ENCODE results near the gene CPLX1.
"Not testable (repeated sequence)": the region's sequence is repeated elsewhere in the genome, so short reads cannot be mapped to it uniquely, and the experiment has no call there.

Gene CPLX1

GRCh38 chr4:790466-790820 is 35.5 kb downstream of the CPLX1 start:
- no peak for DNase-seq

GRCh38 chr4:789571-790465 is 36.1 kb downstream of the CPLX1 start:
- no peak for DNase-seq

GRCh38 chr4:788636-789297 is 37.2 kb downstream of the CPLX1 start:
- DNase-seq: no peak

GRCh38 chr4:788006-788635 is 37.8 kb downstream of the CPLX1 start:
- no peak for DNase-seq

GRCh38 chr4:787561-787981 is 38.4 kb downstream of the CPLX1 start:
- no peak for DNase-seq

DNA sequence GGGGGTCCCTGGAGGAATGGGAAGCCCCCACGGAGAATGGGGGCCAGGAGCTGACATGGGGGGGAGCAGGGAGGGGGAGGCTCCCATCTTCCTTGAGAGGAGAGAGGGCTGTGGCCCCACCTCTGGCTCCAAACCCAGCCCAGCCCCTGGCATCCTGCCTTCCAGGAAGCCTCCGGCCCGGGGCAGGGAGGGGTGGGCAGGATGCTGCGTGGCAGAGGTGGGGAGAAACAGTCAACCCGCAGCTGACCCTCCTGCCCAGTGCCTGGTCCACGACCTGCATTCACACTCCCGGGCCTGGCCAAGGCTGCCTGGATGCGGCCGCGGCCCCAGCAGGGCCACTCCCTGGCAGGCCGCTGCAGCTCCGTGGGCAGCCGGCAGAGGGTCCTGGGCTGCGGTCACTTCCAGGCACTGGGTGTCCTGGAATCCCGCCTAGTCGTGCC is 39.0 kb downstream of the CPLX1 start:
- DNase-seq: no peak

DNA sequence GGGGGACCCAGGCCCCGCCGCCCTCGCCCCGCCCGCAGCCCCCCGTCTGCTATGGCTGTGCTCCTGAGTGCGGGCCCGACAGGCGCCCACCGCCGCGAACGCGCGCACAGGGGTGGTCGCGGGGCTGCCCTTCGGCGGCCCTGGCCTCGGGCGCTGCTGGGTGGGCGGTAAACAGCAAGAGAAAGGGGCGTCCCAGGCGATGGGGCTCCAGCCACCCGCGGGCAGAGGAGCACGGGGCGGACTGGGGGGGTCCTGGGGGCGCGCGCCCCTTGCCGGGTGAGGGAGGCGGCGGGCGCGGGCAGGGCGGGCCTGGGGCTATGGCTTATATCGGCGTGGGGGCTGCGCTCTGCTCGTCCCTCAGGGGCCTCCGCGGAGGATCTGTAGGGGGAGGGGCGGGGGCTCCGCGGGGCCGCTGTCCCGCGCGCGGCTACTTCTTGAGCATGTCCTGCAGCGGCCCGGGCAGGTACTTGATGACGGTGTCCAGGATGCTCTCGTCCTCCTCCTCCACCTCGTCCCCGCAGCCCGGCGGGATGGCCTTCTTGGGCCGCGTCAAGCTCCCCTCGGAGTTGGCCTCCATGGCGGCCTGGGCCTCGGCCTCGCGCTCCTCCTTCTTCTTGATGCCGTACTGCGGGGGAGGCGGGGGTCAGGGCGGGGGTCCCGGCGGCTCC is 39.7 kb downstream of the CPLX1 start:
- DNase-seq: no peak

DNA sequence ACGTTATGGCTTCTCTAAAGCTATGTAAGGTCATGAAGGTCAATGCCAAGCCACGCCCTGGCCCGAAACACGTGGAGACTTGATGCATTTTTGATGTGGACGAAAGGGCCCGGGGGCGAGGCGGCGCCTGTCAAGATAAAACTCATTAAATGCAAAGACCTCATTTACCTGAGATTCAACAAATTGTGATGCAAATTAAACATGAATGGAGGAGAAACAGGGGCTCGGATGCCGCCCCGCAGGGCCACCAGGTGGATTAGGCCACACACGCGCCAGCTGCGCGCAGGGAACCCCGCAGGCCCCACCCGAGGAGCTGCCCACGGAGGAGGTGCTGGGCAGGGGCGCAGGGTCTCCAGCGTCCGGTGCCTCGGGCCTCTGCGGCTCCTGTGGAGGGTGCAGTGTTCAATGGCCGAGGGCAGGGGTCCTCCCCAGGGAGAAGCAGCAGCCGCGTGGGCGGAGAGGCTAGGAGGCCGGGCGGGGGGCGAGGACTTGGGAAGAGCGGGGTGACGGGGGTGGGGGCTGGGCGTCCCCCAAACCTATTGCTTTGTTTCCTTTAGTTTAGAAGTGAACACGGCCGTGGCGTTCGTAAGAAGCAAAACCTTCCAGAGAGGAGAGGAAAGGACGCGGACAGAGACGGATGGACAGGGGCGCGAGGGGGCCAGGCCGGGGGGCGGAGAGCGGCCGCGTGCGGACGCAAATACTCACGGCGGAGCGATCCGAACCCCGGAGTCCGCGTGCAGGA is 40.4 kb downstream of the CPLX1 start:
- DNase-seq: no peak

- DNase-seq: no peak
Measured at GRCh38 chr4:784401-785331, 41.3 kb downstream of the CPLX1 start.

- DNase-seq: peak; percentile 96 to 99 (median 98)
Measured at GRCh38 chr4:781493-782216, 44.3 kb downstream of the CPLX1 start.

DNA sequence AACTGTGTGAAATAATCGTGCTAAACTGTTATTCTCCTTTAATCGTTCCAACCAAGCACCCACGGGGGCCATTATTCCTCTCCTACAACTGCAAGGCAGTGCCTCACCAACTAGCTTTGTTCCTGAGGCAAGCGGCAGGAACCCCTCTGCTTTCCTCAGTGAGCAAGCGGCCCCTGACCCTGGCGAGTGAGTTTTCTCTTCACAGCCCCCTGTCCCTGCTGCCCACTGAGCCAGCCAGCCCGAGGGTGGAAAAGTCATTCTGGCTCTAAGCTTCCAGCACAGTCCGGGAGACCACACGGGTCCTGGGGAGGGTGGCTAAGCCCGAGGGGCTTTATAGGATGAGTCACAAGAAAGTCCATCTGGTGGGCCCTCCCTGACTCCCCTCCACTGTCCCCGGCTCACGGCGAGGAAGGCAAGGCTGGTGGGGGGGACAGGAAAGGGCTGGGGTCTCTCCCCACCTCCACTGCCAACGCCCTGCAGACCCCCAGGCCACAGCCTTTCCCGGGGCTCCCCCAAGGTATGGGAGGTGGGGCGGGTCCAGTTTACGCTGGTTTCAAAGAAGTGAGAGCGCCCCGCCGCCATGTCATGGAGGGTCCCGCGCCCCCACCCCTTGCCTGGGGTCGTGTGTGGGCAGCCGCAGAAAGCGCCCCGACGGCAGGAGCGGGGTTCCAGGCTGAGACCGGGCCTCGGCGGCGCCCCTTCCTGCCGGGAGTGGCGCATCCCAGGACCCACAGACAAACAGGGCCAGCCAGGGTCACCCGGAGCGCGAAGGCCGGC is 45.0 kb downstream of the CPLX1 start:
- DNase-seq: no peak

- not testable (repeated sequence) for DNase-seq
Measured at GRCh38 chr4:780255-780654, 45.7 kb downstream of the CPLX1 start.

DNA sequence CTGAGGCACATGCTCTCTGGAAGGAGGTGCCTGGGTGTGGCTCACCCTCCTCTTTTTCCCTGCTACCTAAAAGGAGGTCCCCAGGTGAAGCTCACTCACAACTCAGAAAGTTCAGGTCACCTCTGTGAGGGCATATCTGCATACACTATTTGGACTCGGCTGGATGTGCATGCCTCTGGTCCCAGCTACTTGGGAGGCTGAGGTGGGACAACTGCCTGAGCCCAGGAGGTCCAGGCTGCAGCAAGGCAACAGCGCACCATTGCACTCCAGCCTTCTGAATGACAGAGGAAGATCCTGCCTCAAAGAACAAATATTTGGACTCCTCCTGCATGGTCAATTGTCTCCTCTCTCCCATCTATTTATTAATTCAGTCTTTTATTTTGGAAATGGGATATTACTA is 46.4 kb downstream of the CPLX1 start:
- no peak for DNase-seq

- DNase-seq: no peak
Measured at GRCh38 chr4:777520-778262, 48.2 kb downstream of the CPLX1 start.

- no peak for DNase-seq
Measured at GRCh38 chr4:776743-777441, 49.0 kb downstream of the CPLX1 start.

- DNase-seq: not testable (repeated sequence)
Measured at GRCh38 chr4:775485-775884, 50.4 kb downstream of the CPLX1 start.

- not testable (repeated sequence) for DNase-seq
Measured at GRCh38 chr4:774419-775092, 51.4 kb downstream of the CPLX1 start.

- no peak for DNase-seq
Measured at GRCh38 chr4:773214-773613, 52.7 kb downstream of the CPLX1 start.
